Astrocyte of the spinal cord (primary cell): ENCODE measurements around the gene SLC7A8.
A peak's percentile ranks its signal among the peaks of the same experiment; 100 is the strongest.

Experiments used
- DNase-seq: peaks from one replicate; pipeline ENCODE4 v3.0.0; 2011; ENCODE audit warnings: low read depth, low spot score
- H3K4me3 ChIP-seq: 2 replicates; pipeline ENCODE4 v1.5.1; 2011; ENCODE audit warnings: low read depth, mild to moderate bottlenecking, low read length, moderate library complexity
- in situ Hi-C: cut with HindIII; loops from 2 replicates; pipeline ENCODE4 v1.10.0; 2017; ENCODE audit warnings: low sequenced_read_pairs
- TF ChIP-seq, protein P1 (sequence below): IDR thresholded peaks from 2 replicates; pipeline ENCODE4 v1.5.1; 2012; ENCODE audit warnings: low read depth, mild to moderate bottlenecking, low read length, inconsistent platforms

Gene SLC7A8

GRCh38 chr14:23143911-23144310 is 39.5 kb downstream of the SLC7A8 start:
- in situ Hi-C loops: no loop called here
- TF ChIP-seq, protein P1, sequence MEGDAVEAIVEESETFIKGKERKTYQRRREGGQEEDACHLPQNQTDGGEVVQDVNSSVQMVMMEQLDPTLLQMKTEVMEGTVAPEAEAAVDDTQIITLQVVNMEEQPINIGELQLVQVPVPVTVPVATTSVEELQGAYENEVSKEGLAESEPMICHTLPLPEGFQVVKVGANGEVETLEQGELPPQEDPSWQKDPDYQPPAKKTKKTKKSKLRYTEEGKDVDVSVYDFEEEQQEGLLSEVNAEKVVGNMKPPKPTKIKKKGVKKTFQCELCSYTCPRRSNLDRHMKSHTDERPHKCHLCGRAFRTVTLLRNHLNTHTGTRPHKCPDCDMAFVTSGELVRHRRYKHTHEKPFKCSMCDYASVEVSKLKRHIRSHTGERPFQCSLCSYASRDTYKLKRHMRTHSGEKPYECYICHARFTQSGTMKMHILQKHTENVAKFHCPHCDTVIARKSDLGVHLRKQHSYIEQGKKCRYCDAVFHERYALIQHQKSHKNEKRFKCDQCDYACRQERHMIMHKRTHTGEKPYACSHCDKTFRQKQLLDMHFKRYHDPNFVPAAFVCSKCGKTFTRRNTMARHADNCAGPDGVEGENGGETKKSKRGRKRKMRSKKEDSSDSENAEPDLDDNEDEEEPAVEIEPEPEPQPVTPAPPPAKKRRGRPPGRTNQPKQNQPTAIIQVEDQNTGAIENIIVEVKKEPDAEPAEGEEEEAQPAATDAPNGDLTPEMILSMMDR: no peak
- H3K4me3 ChIP-seq: no peak overlapping the region
- DNase-seq: no peak

DNA sequence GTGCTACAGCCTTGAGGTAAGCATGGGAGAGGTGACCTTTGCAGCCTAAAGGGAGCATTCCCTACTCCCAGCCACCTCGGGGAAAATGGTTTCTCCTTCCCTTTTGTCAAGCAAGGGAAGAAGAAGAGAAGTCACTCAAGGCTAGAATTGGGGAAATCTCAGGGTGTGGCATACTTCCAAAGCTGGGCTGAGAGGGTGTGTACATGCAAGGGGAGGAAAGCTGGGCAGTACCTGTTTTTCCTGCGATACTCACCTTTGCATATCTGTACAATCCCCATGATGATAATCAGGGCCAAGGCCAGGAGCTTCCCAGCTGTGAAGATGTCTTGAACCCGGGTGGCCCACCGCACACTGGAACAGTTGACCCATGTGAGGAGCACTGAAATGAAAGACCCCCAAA is 40.6 kb downstream of the SLC7A8 start:
- no peak overlapping the region for H3K4me3 ChIP-seq
- DNase-seq: no peak
- TF ChIP-seq, protein P1: no peak
- in situ Hi-C loops: no loop called here

DNA sequence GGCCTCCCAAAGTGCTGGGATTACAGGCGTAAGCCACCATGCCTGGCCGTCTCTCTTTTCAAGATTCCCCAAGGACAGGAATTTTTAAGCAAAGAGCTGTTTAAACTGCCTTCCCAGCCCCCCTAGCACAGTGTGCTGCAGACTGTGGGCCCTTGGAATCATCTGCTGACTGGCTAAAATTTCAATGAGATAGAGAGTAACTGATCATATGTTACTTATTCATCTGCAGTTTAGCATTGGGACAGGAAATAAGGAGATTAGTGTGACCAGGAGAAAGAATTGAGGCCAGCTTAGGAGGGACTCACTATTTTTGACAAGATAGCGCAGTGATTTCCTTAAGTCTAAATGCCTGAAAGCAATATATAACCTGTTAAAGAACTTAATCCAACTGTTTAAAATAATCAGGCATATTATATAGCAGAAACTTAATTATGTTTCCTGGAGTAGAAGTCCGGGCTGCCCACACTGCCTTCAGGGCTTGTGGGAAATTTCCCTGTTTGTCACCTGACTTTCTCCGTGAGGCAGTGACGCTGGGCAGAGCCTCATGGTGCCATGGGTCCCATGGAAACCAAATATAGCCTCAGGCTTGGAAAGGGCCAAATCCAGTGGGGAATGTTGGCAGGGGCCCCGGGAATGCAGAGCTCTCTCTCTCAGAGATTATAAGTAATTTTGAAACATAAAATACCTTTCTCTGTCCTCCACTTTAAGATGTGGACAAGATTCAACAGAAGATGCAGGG is 41.6 kb downstream of the SLC7A8 start:
- TF ChIP-seq, protein P1: no peak
- in situ Hi-C loops: no loop called here
- DNase-seq: peak; percentile 39
- H3K4me3 ChIP-seq: no peak overlapping the region

GRCh38 chr14:23140371-23140770 is 43.1 kb downstream of the SLC7A8 start:
- H3K4me3 ChIP-seq: no peak overlapping the region
- DNase-seq: no peak
- in situ Hi-C loops: no loop called here
- TF ChIP-seq, protein P1: no peak

GRCh38 chr14:23139874-23140273 is 43.6 kb downstream of the SLC7A8 start:
- TF ChIP-seq, protein P1: no peak
- in situ Hi-C loops: no loop called here
- no peak for DNase-seq
- H3K4me3 ChIP-seq: no peak overlapping the region

DNA sequence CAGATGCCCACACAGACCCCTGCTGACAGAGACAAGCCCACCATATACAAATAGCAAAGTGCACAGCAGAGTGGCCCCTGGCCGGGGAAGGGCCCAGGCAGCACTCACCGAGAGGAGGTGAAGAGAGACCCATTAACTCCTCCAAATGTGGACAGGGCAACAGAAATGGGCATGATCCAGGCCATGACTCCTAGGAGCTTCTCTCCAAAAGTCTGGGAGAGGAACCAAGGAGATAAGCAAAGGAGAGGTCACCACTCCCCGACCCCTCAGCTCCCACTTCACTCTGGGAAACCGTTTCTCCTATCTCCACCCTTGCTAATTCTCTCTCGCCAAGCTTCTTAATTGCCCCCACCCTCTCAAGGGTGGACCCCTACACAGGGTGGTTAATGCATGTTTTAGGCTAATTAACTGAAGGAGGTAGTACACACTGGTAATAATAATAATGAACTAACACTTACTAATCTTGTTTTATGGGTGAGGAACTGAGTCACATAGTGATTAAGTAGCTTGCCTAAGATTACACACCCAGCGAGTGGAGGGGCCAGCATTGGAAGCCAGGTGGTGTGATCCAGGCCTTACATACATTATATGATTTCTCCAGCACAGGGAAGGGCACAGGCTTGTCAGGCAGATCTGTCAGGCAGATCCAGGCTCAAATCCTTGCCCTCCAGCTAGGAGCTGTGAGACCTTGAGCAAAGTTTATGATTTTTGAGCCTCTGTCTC is 45.5 kb downstream of the SLC7A8 start:
- in situ Hi-C loops: no loop called here
- DNase-seq: no peak
- TF ChIP-seq, protein P1: no peak
- no peak overlapping the region for H3K4me3 ChIP-seq
